ENCODE data around the gene TEAD1. TPM values are rescaled to one million over a fixed set of nuclear protein-coding genes. Genes with fewer than 3 reads are reported as not detected.
A peak's percentile ranks its signal among the peaks of the same experiment; 100 is the strongest.

TEAD1 gene
- total and polyA plus RNA-seq, 2 experiments from 2014 or later = 24.5 to 103 TPM

GRCh38 chr11:12786891-12787290, 112.7 kb downstream of the TEAD1 start:
- TF ChIP-seq POLR2AphosphoS5 (IDR thresholded peaks at IDR 0.05; ENCODE audit: low read depth) = no peak
- peaks cover 96% of the 10 kb centered on the region for H3K79me2 ChIP-seq (replicated peaks; ENCODE audit: insufficient read depth)
- no peak overlapping the region for H3K4me2 ChIP-seq
- peak overlapping the region; percentile 64; the same call in 1 of the 2 replicates for H3K27ac Mint-ChIP-seq
- H4K20me1 ChIP-seq (replicated peaks; ENCODE audit: insufficient read depth) = no peaks in the 10 kb centered on the region; the same call in 1 of the 2 replicates
- no peaks in the 10 kb centered on the region for H3K27me3 ChIP-seq (ENCODE audit: insufficient read depth)
- ATAC-seq (peak; percentile 58), DNase-seq (ENCODE audit: low spot score) (peak; percentile 38)
- peaks cover 56% of the 10 kb centered on the region for H3K4me1 Mint-ChIP-seq
- no peak overlapping the region for H2AFZ ChIP-seq
- no peaks in the 10 kb centered on the region for H3F3A ChIP-seq (replicated peaks; ENCODE audit: low read depth)
- H3K4me1 ChIP-seq (ENCODE audit: insufficient read depth) = peaks cover 49% of the 10 kb centered on the region
- H3K27me3 Mint-ChIP-seq (ENCODE audit: insufficient read depth, low read depth, poor library complexity) = no peaks in the 10 kb centered on the region
- no peak overlapping the region for H3K4me3 Mint-ChIP-seq
- peaks cover 5% of the 10 kb centered on the region; the same call in 1 of the 2 replicates for H3K9me2 ChIP-seq (ENCODE audit: insufficient read depth)
- no peak overlapping the region for H3K4me3 ChIP-seq
- no peaks in the 10 kb centered on the region for H3K36me3 Mint-ChIP-seq (ENCODE audit: low read depth)
- H3K9me3 Mint-ChIP-seq = no peaks in the 10 kb centered on the region
- H3K27ac ChIP-seq (ENCODE audit: low read depth) = 0 out of 2 replicates have a peak overlapping the region, but pooled peaks have one; percentile 78
- H3K36me3 ChIP-seq (ENCODE audit: insufficient read depth) = no peaks in the 10 kb centered on the region

GRCh38 chr11:12787847-12788246, 113.6 kb downstream of the TEAD1 start:
- H3K27me3 ChIP-seq (ENCODE audit: insufficient read depth) = no peaks in the 10 kb centered on the region
- no peaks in the 10 kb centered on the region; the same call in 1 of the 2 replicates for H3K36me3 ChIP-seq (ENCODE audit: insufficient read depth)
- H3K4me2 ChIP-seq = no peak overlapping the region
- no peak overlapping the region for H3K4me3 Mint-ChIP-seq
- peaks cover 49% of the 10 kb centered on the region for H3K4me1 ChIP-seq (ENCODE audit: insufficient read depth)
- H3F3A ChIP-seq (replicated peaks; ENCODE audit: low read depth) = no peaks in the 10 kb centered on the region
- ATAC-seq (no peak), DNase-seq (ENCODE audit: low spot score) (no peak)
- H3K27ac ChIP-seq (ENCODE audit: low read depth) = no peak overlapping the region
- no peaks in the 10 kb centered on the region for H3K27me3 Mint-ChIP-seq (ENCODE audit: insufficient read depth, low read depth, poor library complexity)
- no peaks in the 10 kb centered on the region for H3K36me3 Mint-ChIP-seq (ENCODE audit: low read depth)
- H3K9me2 ChIP-seq (ENCODE audit: insufficient read depth) = peaks cover 5% of the 10 kb centered on the region; the same call in 1 of the 2 replicates
- no peak overlapping the region for H3K4me3 ChIP-seq
- H3K79me2 ChIP-seq (replicated peaks; ENCODE audit: insufficient read depth) = peaks cover 96% of the 10 kb centered on the region
- peaks cover 4% of the 10 kb centered on the region; the same call in 1 of the 2 replicates for H4K20me1 ChIP-seq (replicated peaks; ENCODE audit: insufficient read depth)
- no peak overlapping the region for H2AFZ ChIP-seq
- H3K9me3 Mint-ChIP-seq = no peaks in the 10 kb centered on the region
- H3K27ac Mint-ChIP-seq = no peak overlapping the region; the same call in 1 of the 2 replicates
- H3K4me1 Mint-ChIP-seq = peaks cover 58% of the 10 kb centered on the region
- no peak for TF ChIP-seq CTCF (conservative IDR thresholded peaks at IDR 0.05; ENCODE audit: low read depth in 2 of 2)
- TF ChIP-seq EZH2 (IDR thresholded peaks at IDR 0.05; ENCODE audit: low read depth, unreplicated experiment) = no peak
- TF ChIP-seq NANOG (IDR thresholded peaks at IDR 0.05; ENCODE audit: borderline replicate concordance) = no peak
- no peak for TF ChIP-seq JUNB (IDR thresholded peaks at IDR 0.05; ENCODE audit: unreplicated experiment)
- TF ChIP-seq ZNF331 (CRISPR knock-in tag; IDR thresholded peaks at IDR 0.05; ENCODE audit: low read depth) = no peak
- no peak for TF ChIP-seq ZNF114 (CRISPR knock-in tag; IDR thresholded peaks at IDR 0.05)
- TF ChIP-seq STAT1 (IDR thresholded peaks at IDR 0.05; ENCODE audit: unreplicated experiment) = no peak
- no peak for TF ChIP-seq ZNF462 (CRISPR knock-in tag; IDR thresholded peaks at IDR 0.05)
- no peak for TF ChIP-seq REST (IDR thresholded peaks at IDR 0.05; ENCODE audit: unreplicated experiment)
- no peak for TF ChIP-seq POLR2AphosphoS5 (IDR thresholded peaks at IDR 0.05; ENCODE audit: low read depth)
- TF ChIP-seq EZH2phosphoT487 (IDR thresholded peaks at IDR 0.05; ENCODE audit: unreplicated experiment) = no peak
